Heart left ventricle (tissue), 16 donors: Measurements from ENCODE around the gene FBXW2. TPM values are rescaled to one million over a fixed set of nuclear protein-coding genes. Genes with fewer than 3 reads are reported as not detected.

Experiments
- ATAC-seq, 4 donors: fragments of 200-7000 bp; cut with Tn5 transposase; one replicate each; pipeline ENCODE4 v1.9.1; 2020 to 2022; ENCODE audit warnings: moderate library complexity in 4 of 4, mild to moderate bottlenecking in 3 of 4, moderate number of reproducible peaks in 1 of 4
- DNase-seq, 5 donors: peaks; one replicate each; pipeline ENCODE4 v3.0.0-alpha.2; 2020
- H3K27ac ChIP-seq, 12 donors: fragments of 200-600 bp; sonication (generic) in 4 of 12; one replicate each; pipeline versions ENCODE4 v1.5.0 to v1.8.0; 2016 to 2022; ENCODE audit warnings: mild to moderate bottlenecking in 2 of 12
- H3K27me3 ChIP-seq, 9 donors: fragments of 200-600 bp; sonication (generic) in 2 of 9; one replicate each; pipeline versions ENCODE4 v1.5.1 to v1.8.0; 2016 to 2022; ENCODE audit warnings: mild to moderate bottlenecking in 3 of 9
- H3K36me3 ChIP-seq, 9 donors: fragments of 200-600 bp; sonication (generic) in 2 of 9; one replicate each; pipeline versions ENCODE4 v1.5.0 to v1.8.0; 2018 to 2022; ENCODE audit warnings: mild to moderate bottlenecking in 2 of 9
- H3K4me1 ChIP-seq, 12 donors: fragments of 200-600 bp; sonication (generic) in 4 of 12; one replicate each; pipeline versions ENCODE4 v1.5.0 to v1.8.0; 2016 to 2022; ENCODE audit warnings: mild to moderate bottlenecking in 3 of 12
- H3K4me3 ChIP-seq, 12 donors: fragments of 200-600 bp; sonication (generic) in 4 of 12; one replicate each; pipeline versions ENCODE4 v1.5.0 to v1.8.0; 2017 to 2022; ENCODE audit warnings: mild to moderate bottlenecking in 9 of 12, moderate library complexity in 4 of 12
- H3K9me3 ChIP-seq, 12 donors: fragments of 200-600 bp; sonication (generic) in 4 of 12; one replicate each; pipeline versions ENCODE4 v1.5.0 to v1.8.0; 2016 to 2022; ENCODE audit warnings: mild to moderate bottlenecking in 1 of 12
- POLR2A ChIP-seq, 2 donors: fragments of 450-650 bp; IDR thresholded peaks; one replicate each; pipeline ENCODE4 v1.6.1; 2017; ENCODE audit warnings: antibody characterized with exemption in 2 of 2, mild to moderate bottlenecking in 2 of 2, moderate library complexity in 2 of 2
- WGBS, 4 donors: extraction: QIAGEN DNeasy Blood & Tissue Kit in 2 of 4; methylation state at CpG; one replicate each; pipeline versions ENCODE4 v1.1.5 to v1.1.7; 2013 to 2018; 5-methylcytosine and 5-hydroxymethylcytosine counted together
- intact Hi-C, 10 donors: fragments of 100-400 bp; cut with DNase I; formaldehyde crosslinking; loops; one replicate each; pipeline versions ENCODE4 v1.11.1 to v1.14.2; 2022
- polyA plus RNA-seq, 2 donors: library from polyadenylated mRNA; stranded (reverse); fragments of 200-250 nt; gene quantifications; one replicate each; pipeline ENCODE4 v1.2.3, GENCODE V29; 2013
- total RNA-seq, 9 donors: library from RNA; depleted of rRNA in 2 of 9; stranded (reverse); fragments of >200 nt in 2 of 9; fragmentation: NEBNext Ultra II Directional in 3 of 9; extraction: Animal tissue kit (Norgen Biotek cat#: 25700) in 3 of 9; gene quantifications; one replicate each; pipeline versions ENCODE4 v1.1.0 to v1.2.4, GENCODE V29; 2016 to 2023
- TF ChIP-seq, protein P1 (sequence below), 12 donors: fragments of 200-600 bp; sonication (generic) in 4 of 12; IDR thresholded peaks; one replicate each; pipeline versions ENCODE4 v1.5.0 to v1.8.0; 2018 to 2022; ENCODE audit warnings: antibody characterized with exemption in 12 of 12, mild to moderate bottlenecking in 5 of 12
- donor health status: ischemic (EF 13 %, LVEDD 7.1; RV severe dilation, severe dysfunction).
- donor health status: healthy with polysubstance abuse.
- donor health status: DM: no; HTN: yes; CAD: no.
- donor health status: DM: no; HTN: no; CAD: no.
- donor health status: ischemic (EF 25% LVEDD 6.9; RV normal size, moderate dysfunction).
- donor health status: ischemic (EF 25% LVEDD 5.7; RV mildly dilated, moderate dysfunction).
- donor health status: healthy.
- donor health status: DM: yes; HTN: yes; CAD: no.
- donor health status: ischemic (EF 35%, LVEDD 5.7; RV mildly dilated, moderate dysfunction).
- donor health status: nonischemic (EF 11% LVEDD 7.7; RV severe dilation, severe dysfunction).
- donor health status: DM: yes; HTN: yes; CAD: no.
- donor health status: PGD.
- donor health status: ischemic (EF 29% LVEDD 5.4; RV normal size, mild dysfunction).
- donor health status: nonischemic (EF 23%, LVEDD 6.1; RV moderate dilation, normal function).

FBXW2 gene
- total and polyA plus RNA-seq, 11 donors, result 7.9 to 58.7 (median 41.0) TPM

DNA sequence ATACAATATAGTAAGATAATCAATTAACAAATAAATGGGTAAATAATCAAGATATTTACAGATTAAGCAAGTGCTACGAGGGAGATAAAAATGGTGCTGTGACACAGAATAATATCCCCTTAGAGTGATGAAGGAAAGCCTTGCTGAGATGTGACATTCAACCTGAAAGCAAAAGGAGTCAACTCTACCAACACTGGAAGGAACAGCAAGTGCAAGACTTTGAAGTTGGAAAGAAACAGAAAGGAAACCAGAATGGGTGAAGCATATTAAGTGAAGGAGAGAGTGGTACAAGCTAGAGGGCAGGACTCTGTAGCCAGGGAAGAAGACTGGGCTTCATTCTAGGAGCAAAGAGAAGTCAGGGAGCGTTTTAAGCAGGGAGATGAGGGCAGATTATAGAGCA lies 66.7 kb downstream of the FBXW2 start:
- Histone ChIP-seq H3K9me3 (no peaks in the 10 kb centered on the region), H3K27me3 (no peaks in the 10 kb centered on the region), H3K4me3 (no peak overlapping the region), H3K4me1 (peaks cover 0 to 18% (median 8%) of the 10 kb centered on the region in 12 donors), H3K36me3 (no peaks in the 10 kb centered on the region), H3K27ac (no peak overlapping the region)
- ATAC-seq, result no peak
- intact Hi-C loops, result no loop called here
- 75 to 79% (median 76%) methylated on average over 2 of the region's 2 CpGs for WGBS, 4 donors
- TF ChIP-seq, protein P1, sequence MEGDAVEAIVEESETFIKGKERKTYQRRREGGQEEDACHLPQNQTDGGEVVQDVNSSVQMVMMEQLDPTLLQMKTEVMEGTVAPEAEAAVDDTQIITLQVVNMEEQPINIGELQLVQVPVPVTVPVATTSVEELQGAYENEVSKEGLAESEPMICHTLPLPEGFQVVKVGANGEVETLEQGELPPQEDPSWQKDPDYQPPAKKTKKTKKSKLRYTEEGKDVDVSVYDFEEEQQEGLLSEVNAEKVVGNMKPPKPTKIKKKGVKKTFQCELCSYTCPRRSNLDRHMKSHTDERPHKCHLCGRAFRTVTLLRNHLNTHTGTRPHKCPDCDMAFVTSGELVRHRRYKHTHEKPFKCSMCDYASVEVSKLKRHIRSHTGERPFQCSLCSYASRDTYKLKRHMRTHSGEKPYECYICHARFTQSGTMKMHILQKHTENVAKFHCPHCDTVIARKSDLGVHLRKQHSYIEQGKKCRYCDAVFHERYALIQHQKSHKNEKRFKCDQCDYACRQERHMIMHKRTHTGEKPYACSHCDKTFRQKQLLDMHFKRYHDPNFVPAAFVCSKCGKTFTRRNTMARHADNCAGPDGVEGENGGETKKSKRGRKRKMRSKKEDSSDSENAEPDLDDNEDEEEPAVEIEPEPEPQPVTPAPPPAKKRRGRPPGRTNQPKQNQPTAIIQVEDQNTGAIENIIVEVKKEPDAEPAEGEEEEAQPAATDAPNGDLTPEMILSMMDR (IDR thresholded peaks at IDR 0.05), result no peak
- TF ChIP-seq POLR2A (IDR thresholded peaks at IDR 0.05), result no peak
- DNase-seq, result no peak

DNA sequence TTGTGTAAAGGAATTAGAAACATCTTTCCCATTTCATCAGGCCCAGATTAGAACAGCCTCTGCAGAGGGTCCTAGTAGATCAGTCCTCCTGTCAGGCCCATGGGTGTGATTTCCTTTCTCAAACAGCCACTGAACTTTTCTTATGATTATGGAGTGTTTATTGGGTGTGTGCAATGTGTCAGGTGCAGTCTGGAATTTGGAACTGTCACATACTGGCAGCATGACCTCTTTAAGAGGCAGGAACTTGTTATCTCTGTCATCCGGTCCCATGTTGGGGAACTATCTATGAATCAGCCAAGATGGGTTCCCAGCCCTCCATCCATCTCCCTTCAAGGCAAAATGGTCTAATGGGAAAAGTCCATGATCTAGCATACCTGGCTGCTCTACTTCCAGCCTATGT lies 67.3 kb downstream of the FBXW2 start:
- Histone ChIP-seq H3K36me3 (no peaks in the 10 kb centered on the region), H3K4me3 (no peak overlapping the region), H3K4me1 (peaks cover 0 to 18% (median 4%) of the 10 kb centered on the region in 12 donors), H3K9me3 (no peaks in the 10 kb centered on the region), H3K27ac (no peak overlapping the region), H3K27me3 (no peaks in the 10 kb centered on the region)
- WGBS, 4 donors, result 38 to 54% (median 41%) methylated on average over 1 of the region's 1 CpG
- intact Hi-C loops, result no loop called here
- TF ChIP-seq POLR2A (IDR thresholded peaks at IDR 0.05), result no peak
- TF ChIP-seq, protein P1 (IDR thresholded peaks at IDR 0.05), result no peak
- DNase-seq (no peak), ATAC-seq (no peak)

DNA sequence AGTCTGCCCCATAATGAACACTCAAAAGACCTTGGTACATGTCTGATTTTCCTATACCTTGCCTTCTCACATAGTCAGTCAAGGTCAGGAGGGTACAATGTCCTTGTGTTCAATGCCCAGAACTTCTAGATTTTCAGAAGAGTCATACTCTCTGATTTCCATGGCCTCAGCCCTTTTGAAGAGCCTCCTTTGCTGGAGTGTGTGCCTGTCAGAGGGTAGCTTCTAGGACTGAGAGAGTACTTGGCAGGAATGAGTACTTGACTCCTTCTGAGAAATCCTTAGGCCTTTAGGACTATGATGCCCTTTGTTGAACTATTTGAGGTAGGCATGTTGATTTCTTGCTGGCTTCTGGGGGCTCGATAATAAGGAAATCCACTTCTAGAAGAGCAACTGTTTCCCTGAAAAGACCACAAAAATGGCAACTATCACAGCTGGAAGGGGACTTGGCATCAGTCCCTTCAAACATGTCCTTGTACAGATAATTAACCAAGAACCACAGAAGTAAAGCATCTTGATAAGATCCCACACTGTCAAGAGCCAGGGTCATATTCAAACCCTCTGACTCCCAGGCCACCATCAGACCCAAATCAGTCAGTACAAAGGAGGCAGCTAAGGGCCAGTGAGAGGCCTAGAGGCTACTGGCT lies 68.3 kb downstream of the FBXW2 start:
- intact Hi-C loops, result no loop called here
- no peak for ATAC-seq
- Histone ChIP-seq H3K36me3 (no peaks in the 10 kb centered on the region), H3K27me3 (no peaks in the 10 kb centered on the region), H3K27ac (no peak overlapping the region), H3K9me3 (no peaks in the 10 kb centered on the region), H3K4me3 (no peak overlapping the region), H3K4me1 (peaks cover 0 to 9% (median 0%) of the 10 kb centered on the region in 12 donors)
- 80 to 88% (median 84%) methylated on average over 1 of the region's 1 CpG for WGBS, 4 donors
- no peak for DNase-seq
- TF ChIP-seq POLR2A (IDR thresholded peaks at IDR 0.05), result no peak
- TF ChIP-seq, protein P1 (IDR thresholded peaks at IDR 0.05), result no peak

DNA sequence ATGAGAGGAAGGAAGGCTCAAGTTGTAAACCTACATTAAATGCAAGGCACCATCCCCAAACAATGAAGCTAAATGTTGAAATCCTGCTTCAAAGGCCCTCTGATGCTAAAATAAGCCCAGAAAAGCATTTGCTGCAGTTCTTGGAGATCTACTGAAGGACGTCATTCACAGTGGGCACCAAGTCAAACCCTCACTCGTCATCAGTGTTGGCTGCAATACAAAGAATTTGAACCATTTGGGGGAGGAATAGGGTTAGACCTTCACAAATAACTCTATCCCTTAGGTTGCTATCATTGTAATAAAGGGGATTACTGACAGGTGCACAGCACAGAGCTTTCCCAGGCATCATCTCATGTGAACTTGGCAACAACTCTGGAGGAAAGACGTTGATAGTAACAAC lies 69.7 kb downstream of the FBXW2 start:
- DNase-seq, result no peak
- WGBS, 4 donors, result 23 to 49% (median 33%) methylated on average over 3 of the region's 3 CpGs
- no peak for TF ChIP-seq POLR2A (IDR thresholded peaks at IDR 0.05)
- TF ChIP-seq, protein P1 (IDR thresholded peaks at IDR 0.05), result no peak
- Histone ChIP-seq H3K27ac (no peak overlapping the region), H3K36me3 (no peaks in the 10 kb centered on the region), H3K4me1 (peaks cover 0 to 5% (median 0%) of the 10 kb centered on the region in 12 donors), H3K4me3 (no peak overlapping the region), H3K9me3 (no peaks in the 10 kb centered on the region), H3K27me3 (no peaks in the 10 kb centered on the region)
- peak in 3 of 4 donors; percentile 35 to 54 (median 52) for ATAC-seq
- intact Hi-C loops, result no loop called here
